ENCODE data around the gene PRKAG2.
"Not testable (repeated sequence)": the region's sequence is repeated elsewhere in the genome, so short reads cannot be mapped to it uniquely, and the experiment has no call there.

The PRKAG2 gene

GRCh38 chr7:151883857-151884256 is 6.9 kb upstream of the PRKAG2 start:
- no peak for DNase-seq

DNA sequence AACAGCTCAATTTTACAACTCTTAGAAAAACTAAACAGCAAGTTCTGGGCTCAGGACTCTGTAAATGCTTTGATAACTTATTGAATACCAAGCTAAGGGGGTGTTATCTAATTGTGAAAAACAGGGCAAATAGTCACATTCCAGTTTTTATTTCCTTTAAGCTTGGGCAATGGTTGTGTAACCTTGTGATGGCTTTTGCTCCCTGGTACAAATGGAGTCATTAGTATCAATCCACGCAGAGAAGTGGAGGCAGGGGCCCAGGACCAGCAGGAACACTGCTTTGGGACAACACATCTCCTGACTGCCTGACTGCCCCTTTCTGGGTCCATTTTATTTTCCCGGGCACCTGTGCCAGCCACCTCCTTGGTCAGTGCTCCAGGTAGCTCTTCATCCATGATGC is 5.8 kb upstream of the PRKAG2 start:
- no peak for DNase-seq

DNA sequence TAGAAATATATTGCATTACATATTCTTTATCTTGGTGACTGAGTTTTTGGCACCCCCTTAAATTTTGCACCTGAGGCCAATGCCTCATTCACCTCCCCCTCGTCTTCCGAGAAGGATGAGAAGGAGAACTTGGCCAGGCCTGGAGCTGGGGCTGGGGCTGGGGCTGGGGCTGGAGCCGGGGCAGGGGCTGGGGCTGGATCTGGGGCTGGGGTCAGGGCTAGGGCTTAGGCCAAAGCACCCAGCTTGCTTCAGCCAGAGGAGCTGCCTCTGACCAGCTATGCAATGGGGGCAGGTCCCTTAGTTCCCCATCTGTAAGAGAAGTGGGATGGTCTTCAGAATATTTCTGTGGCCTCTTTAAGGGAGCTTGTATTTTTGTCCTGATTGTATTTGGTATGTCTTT is 3.8 kb upstream of the PRKAG2 start:
- DNase-seq, result no peak

GRCh38 chr7:151877911-151878835 is 1.3 kb upstream of the PRKAG2 start:
- no peak for DNase-seq

GRCh38 chr7:151875942-151876898 is 695 bp downstream of the PRKAG2 start:
- no peak for DNase-seq

DNA sequence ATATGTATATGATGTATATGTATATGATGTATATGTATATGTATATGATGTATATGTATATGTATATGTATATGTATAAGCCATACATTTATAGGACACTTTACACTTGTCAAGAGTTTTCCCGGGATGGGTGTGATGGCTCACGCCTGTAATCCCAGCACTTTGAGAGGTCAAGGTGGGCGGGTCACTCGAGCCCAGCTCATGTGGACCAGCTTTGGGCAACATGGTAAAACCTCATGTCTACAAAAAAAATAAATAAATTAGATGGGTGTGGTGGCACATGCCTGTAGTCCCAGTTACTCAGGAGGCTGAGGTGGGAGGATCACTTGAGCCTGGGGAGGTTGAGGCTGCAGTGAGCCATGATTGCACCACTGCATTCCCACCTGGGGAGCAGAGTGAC is 2.4 kb downstream of the PRKAG2 start:
- DNase-seq, result not testable (repeated sequence)

GRCh38 chr7:151873402-151873965 is 3.4 kb downstream of the PRKAG2 start:
- DNase-seq, result no peak

- DNase-seq, result no peak
Observed at GRCh38 chr7:151872531-151873401, 4.1 kb downstream of the PRKAG2 start.

DNA sequence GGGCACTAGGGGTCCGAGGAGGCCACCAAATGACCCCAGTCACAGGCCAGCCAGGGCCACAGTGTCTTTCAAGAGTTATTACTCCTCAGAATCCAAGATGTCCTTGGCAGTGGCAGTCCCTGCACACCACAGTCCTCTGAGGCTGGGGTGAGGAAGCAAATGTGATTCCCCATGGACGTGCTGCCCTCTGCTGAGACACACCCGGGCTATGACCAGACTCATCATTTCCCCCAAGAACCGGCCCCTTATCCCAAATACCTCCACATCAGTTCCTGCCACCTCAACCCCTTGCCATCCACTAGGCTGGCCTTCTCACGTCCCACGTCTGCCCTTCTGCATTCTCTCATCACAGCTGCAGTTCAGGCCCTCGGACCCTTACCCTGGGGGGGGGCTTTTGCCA is 5.0 kb downstream of the PRKAG2 start:
- no peak for DNase-seq

- DNase-seq, result no peak
Observed at GRCh38 chr7:151871189-151871735, 5.7 kb downstream of the PRKAG2 start.

DNA sequence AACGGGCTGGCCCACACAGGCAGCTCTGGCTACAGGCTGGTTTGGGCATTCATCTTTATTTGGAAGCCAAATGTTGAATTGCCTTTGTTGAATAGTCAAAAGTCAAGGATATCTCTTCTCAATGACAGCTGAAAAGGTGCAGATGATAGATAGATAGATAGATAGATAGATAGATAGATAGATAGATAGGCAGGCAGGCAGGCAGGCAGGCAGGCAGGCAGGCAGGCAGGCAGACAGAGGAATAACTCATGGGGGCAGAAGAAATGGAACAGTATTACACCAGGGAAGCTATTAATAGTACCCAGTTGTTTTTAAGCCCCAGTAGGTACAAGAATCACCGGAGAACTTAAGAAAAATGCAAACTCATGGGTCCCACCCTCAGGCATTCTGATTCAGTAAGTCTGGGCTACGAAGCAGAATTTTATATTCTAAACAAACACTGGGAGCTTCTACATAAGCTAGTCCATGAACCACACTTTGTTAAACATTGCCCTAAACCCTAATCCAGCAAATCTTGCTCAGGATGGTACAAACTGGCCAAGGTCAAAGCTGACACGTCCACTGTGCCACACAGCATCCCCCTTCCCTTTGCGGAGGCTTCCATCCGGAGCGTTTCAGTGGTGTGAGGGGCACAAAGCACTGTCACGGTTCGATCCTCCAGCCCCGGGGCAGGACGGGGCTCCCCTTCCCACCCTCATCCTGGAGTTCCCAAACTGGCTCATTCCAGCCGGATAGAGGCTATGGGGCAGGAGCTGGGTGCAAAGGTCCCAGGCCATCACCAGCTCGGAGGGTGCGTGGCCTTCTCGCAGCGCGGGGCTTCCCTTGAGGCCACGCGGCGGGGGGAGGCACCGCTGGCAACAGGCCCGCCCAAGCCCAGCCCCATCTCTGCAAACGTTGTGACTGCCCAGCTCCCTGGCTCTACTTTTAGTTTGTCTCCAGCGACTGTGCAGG is 6.7 kb downstream of the PRKAG2 start:
- DNase-seq, result no peak

DNA sequence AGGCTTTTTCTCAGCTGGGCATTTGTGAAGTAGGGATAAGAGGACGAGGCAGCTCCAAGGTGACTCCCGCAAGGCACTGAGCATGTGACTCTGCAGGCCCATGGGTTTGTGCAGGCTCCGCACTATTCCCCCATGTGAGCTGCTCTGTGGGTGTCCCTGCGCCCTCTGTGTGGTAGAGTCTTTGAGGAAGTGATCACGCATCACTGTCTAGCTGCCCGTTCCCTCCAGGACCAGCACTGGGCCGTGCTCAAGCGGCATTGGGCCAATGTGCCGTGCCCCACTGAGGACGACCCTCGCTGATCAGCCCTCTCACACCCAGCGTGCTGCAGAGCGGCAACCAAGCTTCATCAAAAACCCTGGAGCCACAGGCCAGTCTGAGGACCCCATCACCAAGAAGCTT is 7.5 kb downstream of the PRKAG2 start:
- no peak for DNase-seq

DNA sequence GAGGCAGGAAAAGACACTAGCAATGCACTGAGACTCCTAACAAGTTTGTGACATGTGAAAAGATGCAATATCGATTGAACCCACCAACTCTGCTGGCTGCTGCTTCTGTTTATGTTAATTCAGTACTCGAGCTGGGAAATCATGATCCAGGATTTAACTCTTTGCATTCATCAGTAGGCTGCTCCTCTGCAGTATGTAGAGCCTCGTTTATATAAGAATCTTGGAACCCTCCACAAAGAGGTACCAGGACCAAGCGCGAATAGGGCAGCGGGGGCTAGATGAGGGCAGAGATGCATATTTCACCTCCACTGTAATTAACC is 7.8 kb downstream of the PRKAG2 start:
- no peak for DNase-seq

- no peak for DNase-seq
Observed at GRCh38 chr7:151868396-151869108, 8.4 kb downstream of the PRKAG2 start.

DNA sequence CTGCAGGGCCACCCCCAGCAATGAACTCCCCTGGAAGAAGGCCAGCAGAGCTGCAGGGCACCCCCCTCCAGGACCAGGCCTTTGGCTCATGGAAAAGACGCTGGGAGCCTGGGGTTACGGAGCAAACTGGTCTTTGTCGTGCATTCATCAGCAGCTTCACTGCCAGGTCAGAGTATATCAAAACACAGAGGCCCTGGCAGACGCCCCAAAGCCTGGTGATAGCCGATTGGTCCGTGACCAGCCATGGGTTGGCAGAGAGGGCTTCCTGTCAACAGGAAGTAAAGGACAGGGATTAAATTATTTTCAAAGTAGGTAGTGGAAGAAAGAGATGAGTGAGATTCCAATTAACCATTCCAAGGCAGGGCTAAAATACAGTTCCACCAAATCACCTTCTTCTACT is 9.0 kb downstream of the PRKAG2 start:
- no peak for DNase-seq

- no peak for DNase-seq
Observed at GRCh38 chr7:151866761-151867655, 9.9 kb downstream of the PRKAG2 start.

- no peak for DNase-seq
Observed at GRCh38 chr7:151866028-151866427, 10.9 kb downstream of the PRKAG2 start.

GRCh38 chr7:151865070-151865670 is 11.7 kb downstream of the PRKAG2 start:
- DNase-seq, result no peak

- no peak for DNase-seq
Observed at GRCh38 chr7:151864561-151864960, 12.4 kb downstream of the PRKAG2 start.
